ENCODE data around the gene SERINC1.

SERINC1 gene

GRCh38 chr6:122393351-122393896 is 78.2 kb downstream of the SERINC1 start:
- H3K4me3 ChIP-seq (ENCODE audit: low read depth, low read length) = no peak overlapping the region
- no peak for TF ChIP-seq CTCF (IDR thresholded peaks at IDR 0.05; ENCODE audit: low read depth, low read length)

Measured in WI38 (cell line).